HG03439 (cell line): ENCODE data around the gene AUTS2.
"Not testable (repeated sequence)": the region's sequence is repeated elsewhere in the genome, so short reads cannot be mapped to it uniquely, and the experiment has no call there.

Experiments used
- ATAC-seq: cut with Tn5 transposase; IDR thresholded peaks from one replicate; pipeline ENCODE4 v1.9.1; 2021; ENCODE audit warnings: mild to moderate bottlenecking, moderate library complexity; ENCODE audit not compliant: unreplicated experiment

Gene AUTS2

GRCh38 chr7:70270149-70270548 lies 671.9 kb downstream of the AUTS2 start:
- no peak for ATAC-seq

- ATAC-seq = no peak
Measured at GRCh38 chr7:70271617-70272081, 673.4 kb downstream of the AUTS2 start.

- not testable (repeated sequence) for ATAC-seq
Measured at GRCh38 chr7:70275570-70275969, 677.3 kb downstream of the AUTS2 start.

GRCh38 chr7:70285187-70285586 lies 686.9 kb downstream of the AUTS2 start:
- no peak for ATAC-seq

GRCh38 chr7:70285854-70286253 lies 687.6 kb downstream of the AUTS2 start:
- no peak for ATAC-seq

- ATAC-seq = no peak
Measured at GRCh38 chr7:70288781-70289456, 690.6 kb downstream of the AUTS2 start.

GRCh38 chr7:70292716-70293115 lies 694.4 kb downstream of the AUTS2 start:
- ATAC-seq = no peak

- ATAC-seq = no peak
Measured at GRCh38 chr7:70294211-70294911, 696.1 kb downstream of the AUTS2 start.

GRCh38 chr7:70298780-70299471 lies 700.7 kb downstream of the AUTS2 start:
- ATAC-seq = no peak

GRCh38 chr7:70299472-70299807 lies 701.2 kb downstream of the AUTS2 start:
- no peak for ATAC-seq

GRCh38 chr7:70301673-70302185 lies 703.5 kb downstream of the AUTS2 start:
- ATAC-seq = no peak

GRCh38 chr7:70303309-70303708 lies 705.0 kb downstream of the AUTS2 start:
- ATAC-seq = no peak

GRCh38 chr7:70303780-70304179 lies 705.5 kb downstream of the AUTS2 start:
- no peak for ATAC-seq

GRCh38 chr7:70306173-70306572 lies 707.9 kb downstream of the AUTS2 start:
- ATAC-seq = no peak

GRCh38 chr7:70307544-70308106 lies 709.4 kb downstream of the AUTS2 start:
- no peak for ATAC-seq

- no peak for ATAC-seq
Measured at GRCh38 chr7:70312336-70312735, 714.1 kb downstream of the AUTS2 start.

- ATAC-seq = no peak
Measured at GRCh38 chr7:70313271-70313670, 715.0 kb downstream of the AUTS2 start.

GRCh38 chr7:70313687-70314086 lies 715.4 kb downstream of the AUTS2 start:
- no peak for ATAC-seq

- no peak for ATAC-seq
Measured at GRCh38 chr7:70314221-70314620, 715.9 kb downstream of the AUTS2 start.

GRCh38 chr7:70316745-70317144 lies 718.5 kb downstream of the AUTS2 start:
- ATAC-seq = no peak

GRCh38 chr7:70317356-70317755 lies 719.1 kb downstream of the AUTS2 start:
- ATAC-seq = no peak
